ENCODE data around the gene CHST3. TPM values are rescaled to one million over a fixed set of nuclear protein-coding genes. Genes with fewer than 3 reads are reported as not detected.
"Not testable (repeated sequence)": the region's sequence is repeated elsewhere in the genome, so short reads cannot be mapped to it uniquely, and the experiment has no call there.

CHST3 gene
- total RNA-seq, 2 experiments from 2014 or later, result not detected

DNA sequence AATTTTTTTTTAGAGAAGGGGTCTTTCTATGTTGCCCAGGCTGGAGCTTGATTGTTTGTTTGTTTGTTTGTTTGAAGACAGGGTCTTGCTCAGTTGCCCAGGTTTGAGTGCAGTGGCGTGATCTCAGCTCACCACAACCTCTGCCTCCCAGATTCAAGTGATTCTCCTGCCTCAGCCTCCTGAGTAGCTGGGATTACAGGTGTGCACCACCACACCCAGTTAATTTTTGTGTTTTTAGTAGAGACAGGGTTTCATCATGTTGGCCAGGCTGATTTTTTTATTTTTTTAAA, 13.4 kb downstream of the CHST3 start:
- H3K4me1 Mint-ChIP-seq (ENCODE audit: low read depth); POLR2A ChIA-PET; ATAC-seq; H3K4me3 Mint-ChIP-seq; H3K9me3 Mint-ChIP-seq (ENCODE audit: insufficient read depth); H3K27me3 Mint-ChIP-seq (ENCODE audit: low read depth); H3K36me3 Mint-ChIP-seq (ENCODE audit: low read depth); DNase-seq; H3K27ac Mint-ChIP-seq: not testable (repeated sequence)
- CTCF ChIA-PET, result interaction anchor here (1.2 kb wide), 1 partner anchor 19 kb away, joined by 4 read pairs; no protein-coding TSS in a partner anchor

- Mint-ChIP-seq H3K4me1 (ENCODE audit: low read depth) (peaks cover 6% of the 10 kb centered on the region), H3K9me3 (ENCODE audit: insufficient read depth) (no peaks in the 10 kb centered on the region), H3K27ac (no peak overlapping the region), H3K36me3 (ENCODE audit: low read depth) (no peaks in the 10 kb centered on the region), H3K4me3 (no peak overlapping the region), H3K27me3 (ENCODE audit: low read depth) (no peaks in the 10 kb centered on the region)
- DNase-seq (no peak), ATAC-seq (no peak)
- ChIA-PET CTCF (interaction anchor here (1.2 kb wide), 1 partner anchor 18 kb away, joined by 4 read pairs; no protein-coding TSS in a partner anchor), POLR2A (no interaction called here)
Measured at GRCh38 chr10:71978476-71978875, 14.3 kb downstream of the CHST3 start.

DNA sequence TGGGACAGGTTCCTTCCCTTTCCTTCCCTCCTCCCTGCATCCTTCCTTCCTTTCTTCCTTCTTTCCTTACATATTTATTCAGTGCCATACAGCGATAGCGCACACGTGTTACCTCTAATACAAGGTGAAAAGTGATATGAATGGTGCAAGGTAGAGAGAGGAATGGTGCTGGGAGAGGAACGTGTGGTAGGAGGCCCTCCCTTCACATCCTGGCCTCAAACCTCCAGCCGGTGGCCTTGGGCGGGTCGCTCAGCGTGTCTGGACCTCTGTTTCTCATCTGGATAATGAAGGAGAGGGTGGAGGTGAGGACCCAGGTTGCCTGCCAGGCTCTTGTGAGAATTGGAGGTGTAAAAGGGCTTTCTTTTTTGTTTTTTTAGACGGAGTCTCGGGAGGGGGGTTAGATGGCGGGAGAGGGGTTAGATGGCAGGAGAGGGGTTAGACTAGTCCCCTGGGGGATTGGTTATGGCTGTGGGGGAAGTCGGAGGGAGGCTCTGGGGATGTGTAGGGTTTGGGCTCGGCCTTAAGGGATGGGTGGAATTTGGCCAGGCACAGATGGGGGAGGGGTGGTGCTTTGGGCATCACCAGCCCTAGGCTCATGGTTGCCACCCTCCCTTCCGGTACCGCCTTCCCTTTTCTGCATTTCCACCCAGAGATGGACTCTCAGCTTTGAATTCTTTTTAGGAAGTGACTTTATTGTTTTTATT, 14.9 kb downstream of the CHST3 start:
- ChIA-PET POLR2A (no interaction called here), CTCF (interaction anchor here (1.2 kb wide), 1 partner anchor 17 kb away, joined by 4 read pairs; no protein-coding TSS in a partner anchor)
- DNase-seq (no peak), ATAC-seq (no peak)
- Mint-ChIP-seq H3K27ac (no peak overlapping the region), H3K4me1 (ENCODE audit: low read depth) (peaks cover 2% of the 10 kb centered on the region), H3K4me3 (no peak overlapping the region), H3K27me3 (ENCODE audit: low read depth) (no peaks in the 10 kb centered on the region), H3K9me3 (ENCODE audit: insufficient read depth) (no peaks in the 10 kb centered on the region), H3K36me3 (ENCODE audit: low read depth) (no peaks in the 10 kb centered on the region)

DNA sequence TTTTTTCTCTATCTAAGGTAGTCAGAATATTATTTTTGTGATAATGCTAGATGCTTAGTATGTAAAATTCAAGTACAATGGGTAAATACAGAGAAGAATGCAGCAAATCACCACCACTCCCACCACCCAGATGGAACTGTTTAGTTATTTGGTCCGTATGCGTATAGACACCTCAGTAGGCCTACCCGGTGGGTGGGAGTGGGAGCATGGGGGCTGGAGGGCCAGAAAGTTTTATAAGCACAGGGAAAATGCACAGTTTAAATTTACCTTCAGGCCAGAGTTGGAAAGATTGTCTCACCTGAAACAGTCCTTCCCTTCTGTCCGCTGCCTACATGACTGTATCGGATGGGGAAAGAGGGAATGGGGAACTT, 15.5 kb downstream of the CHST3 start:
- Mint-ChIP-seq H3K4me1 (ENCODE audit: low read depth) (peaks cover under 1% of the 10 kb centered on the region), H3K27ac (no peak overlapping the region), H3K27me3 (ENCODE audit: low read depth) (no peaks in the 10 kb centered on the region), H3K4me3 (no peak overlapping the region), H3K36me3 (ENCODE audit: low read depth) (no peaks in the 10 kb centered on the region), H3K9me3 (ENCODE audit: insufficient read depth) (no peaks in the 10 kb centered on the region)
- no peak for ATAC-seq
- POLR2A ChIA-PET, result no interaction called here
- DNase-seq, result no peak
- CTCF ChIA-PET, result no interaction called here

- POLR2A ChIA-PET, result no interaction called here
- no peak for ATAC-seq
- H3K27me3 Mint-ChIP-seq (ENCODE audit: low read depth), result no peaks in the 10 kb centered on the region
- H3K4me3 Mint-ChIP-seq, result no peak overlapping the region
- no peak for DNase-seq
- no peak overlapping the region for H3K27ac Mint-ChIP-seq
- no peaks in the 10 kb centered on the region for H3K9me3 Mint-ChIP-seq (ENCODE audit: insufficient read depth)
- CTCF ChIA-PET, result no interaction called here
- peaks cover 6% of the 10 kb centered on the region for H3K4me1 Mint-ChIP-seq (ENCODE audit: low read depth)
- H3K36me3 Mint-ChIP-seq (ENCODE audit: low read depth), result no peaks in the 10 kb centered on the region
Measured at GRCh38 chr10:71980181-71981014, 16.2 kb downstream of the CHST3 start.

- DNase-seq (no peak), ATAC-seq (no peak)
- ChIA-PET CTCF (no interaction called here), POLR2A (no interaction called here)
- no peak overlapping the region for H3K4me3 Mint-ChIP-seq
- H3K36me3 Mint-ChIP-seq (ENCODE audit: low read depth), result no peaks in the 10 kb centered on the region
- H3K9me3 Mint-ChIP-seq (ENCODE audit: insufficient read depth), result no peaks in the 10 kb centered on the region
- H3K4me1 Mint-ChIP-seq (ENCODE audit: low read depth), result peaks cover 8% of the 10 kb centered on the region
- H3K27ac Mint-ChIP-seq, result no peak overlapping the region
- no peaks in the 10 kb centered on the region for H3K27me3 Mint-ChIP-seq (ENCODE audit: low read depth)
Measured at GRCh38 chr10:71981015-71981875, 17.1 kb downstream of the CHST3 start.

DNA sequence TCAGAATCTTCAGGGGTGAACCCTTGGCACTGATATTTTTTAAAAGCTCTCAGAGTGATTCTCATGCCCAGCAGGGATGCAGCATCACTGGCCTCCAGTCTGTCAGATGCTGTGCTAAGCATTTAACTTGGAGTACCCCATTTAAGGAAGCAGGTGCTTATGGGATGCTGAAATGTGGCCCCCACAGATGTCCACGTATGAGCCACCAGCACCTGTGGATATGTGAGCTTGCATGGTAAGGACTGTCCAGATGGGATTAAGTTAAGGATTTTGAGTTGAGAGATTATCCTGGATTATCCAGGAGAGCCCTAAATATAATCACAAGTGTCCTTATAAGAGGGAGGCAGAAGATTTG, 17.7 kb downstream of the CHST3 start:
- no peak for DNase-seq
- H3K9me3 Mint-ChIP-seq (ENCODE audit: insufficient read depth), result no peaks in the 10 kb centered on the region
- ChIA-PET CTCF (no interaction called here), POLR2A (no interaction called here)
- no peak overlapping the region for H3K27ac Mint-ChIP-seq
- ATAC-seq, result no peak
- H3K36me3 Mint-ChIP-seq (ENCODE audit: low read depth), result no peaks in the 10 kb centered on the region
- peaks cover 8% of the 10 kb centered on the region for H3K4me1 Mint-ChIP-seq (ENCODE audit: low read depth)
- no peak overlapping the region for H3K4me3 Mint-ChIP-seq
- no peaks in the 10 kb centered on the region for H3K27me3 Mint-ChIP-seq (ENCODE audit: low read depth)

DNA sequence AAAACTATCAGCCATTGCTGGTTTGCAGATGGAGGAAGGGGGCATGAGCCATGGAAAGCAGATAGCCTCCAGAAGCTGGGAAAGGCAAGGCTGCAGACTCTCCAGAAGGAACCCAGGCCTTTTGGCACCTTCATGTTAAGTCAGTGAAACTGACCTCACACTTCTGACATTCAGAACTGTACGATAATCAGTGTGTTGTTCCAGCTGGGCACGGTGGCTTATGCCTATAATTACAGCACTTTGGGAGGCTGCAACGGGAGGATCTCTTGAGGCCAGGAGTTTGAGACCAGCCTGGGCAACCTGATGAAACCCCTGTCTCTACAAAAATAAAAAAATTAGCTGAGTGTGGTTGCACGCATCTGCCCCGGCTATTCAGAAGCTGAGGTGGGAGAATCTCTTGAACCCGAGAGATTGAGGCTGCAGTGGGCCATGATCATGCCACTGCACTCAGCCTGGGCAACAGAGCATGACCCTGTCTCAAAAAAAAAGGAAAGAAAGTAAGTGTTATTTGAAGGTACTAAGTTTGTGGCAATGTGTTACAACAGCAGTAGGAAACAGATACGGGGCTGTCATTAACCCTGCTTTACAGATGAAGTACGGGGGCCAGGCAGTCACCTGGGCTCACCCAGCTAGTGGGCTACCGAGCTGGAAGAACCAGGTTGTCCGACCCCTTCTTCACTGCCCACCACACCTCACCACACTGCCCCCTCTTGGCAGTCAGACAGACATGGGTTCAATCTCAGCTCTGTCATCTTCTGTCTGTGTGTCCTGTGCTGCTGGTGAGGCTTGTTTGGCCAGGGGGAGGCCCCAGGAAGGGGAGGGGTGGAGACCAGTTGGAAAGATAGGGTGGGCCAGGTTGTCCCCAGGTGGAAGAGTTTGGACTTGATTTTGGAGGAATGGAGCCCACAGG, 18.3 kb downstream of the CHST3 start:
- ChIA-PET CTCF (no interaction called here), POLR2A (no interaction called here)
- DNase-seq, result no peak
- no peaks in the 10 kb centered on the region for H3K27me3 Mint-ChIP-seq (ENCODE audit: low read depth)
- no peak for ATAC-seq
- H3K36me3 Mint-ChIP-seq (ENCODE audit: low read depth), result no peaks in the 10 kb centered on the region
- no peak overlapping the region for H3K27ac Mint-ChIP-seq
- peaks cover 8% of the 10 kb centered on the region for H3K4me1 Mint-ChIP-seq (ENCODE audit: low read depth)
- no peak overlapping the region for H3K4me3 Mint-ChIP-seq
- no peaks in the 10 kb centered on the region for H3K9me3 Mint-ChIP-seq (ENCODE audit: insufficient read depth)

DNA sequence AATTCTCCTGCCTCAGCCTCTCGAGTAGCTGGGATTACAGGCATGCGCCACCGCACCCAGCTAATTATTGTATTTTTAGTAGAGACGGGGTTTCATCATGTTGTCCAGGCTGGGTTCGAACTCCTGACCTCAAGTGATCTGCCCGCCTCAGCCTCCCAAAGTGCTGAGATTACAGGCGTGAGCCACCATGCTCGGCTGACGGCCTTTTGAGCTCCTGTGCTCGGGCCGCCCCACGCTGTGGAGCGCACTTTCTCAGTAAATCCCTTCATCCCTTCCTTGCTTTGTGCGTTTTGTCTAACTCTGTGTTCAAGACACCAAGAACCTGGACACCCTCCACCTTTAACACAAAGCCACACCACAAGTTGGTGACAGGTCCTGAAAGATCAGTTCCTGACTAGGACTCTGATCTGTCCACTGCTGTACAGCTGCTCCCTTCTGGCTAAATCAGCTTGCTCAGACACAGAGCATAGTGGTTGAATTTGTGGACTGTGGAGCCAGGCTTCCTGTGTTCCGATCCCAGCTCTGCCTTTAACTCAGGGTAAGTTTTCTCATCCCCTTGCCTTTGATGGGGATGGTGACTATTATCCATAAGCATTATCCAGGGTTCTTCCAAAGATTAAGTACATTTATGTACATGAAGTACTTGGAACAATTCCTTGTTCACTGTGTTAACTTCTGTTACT, 20.1 kb downstream of the CHST3 start:
- H3K9me3 Mint-ChIP-seq (ENCODE audit: insufficient read depth), result no peaks in the 10 kb centered on the region
- ATAC-seq (no peak), DNase-seq (no peak)
- H3K4me1 Mint-ChIP-seq (ENCODE audit: low read depth), result peaks cover 8% of the 10 kb centered on the region
- no peaks in the 10 kb centered on the region for H3K36me3 Mint-ChIP-seq (ENCODE audit: low read depth)
- no peak overlapping the region for H3K27ac Mint-ChIP-seq
- H3K27me3 Mint-ChIP-seq (ENCODE audit: low read depth), result peaks cover 2% of the 10 kb centered on the region
- CTCF ChIA-PET, result interaction anchor here (1.0 to 1.2 kb wide), 2 partner anchors 65 to 88 kb away, joined by 4 to 6 read pairs; no protein-coding TSS in a partner anchor
- POLR2A ChIA-PET, result no interaction called here
- H3K4me3 Mint-ChIP-seq, result no peak overlapping the region

- no peak for ATAC-seq
- peaks cover 3% of the 10 kb centered on the region for H3K27me3 Mint-ChIP-seq (ENCODE audit: low read depth)
- H3K9me3 Mint-ChIP-seq (ENCODE audit: insufficient read depth), result no peaks in the 10 kb centered on the region
- CTCF ChIA-PET, result interaction anchor here (1.0 to 1.2 kb wide), 2 partner anchors 64 to 88 kb away, joined by 4 to 6 read pairs; no protein-coding TSS in a partner anchor
- H3K4me1 Mint-ChIP-seq (ENCODE audit: low read depth), result peaks cover 8% of the 10 kb centered on the region
- no peak overlapping the region for H3K27ac Mint-ChIP-seq
- POLR2A ChIA-PET, result no interaction called here
- H3K36me3 Mint-ChIP-seq (ENCODE audit: low read depth), result no peaks in the 10 kb centered on the region
- no peak overlapping the region for H3K4me3 Mint-ChIP-seq
- no peak for DNase-seq
Measured at GRCh38 chr10:71984809-71985388, 20.7 kb downstream of the CHST3 start.

Data from activated CD8-positive, alpha-beta T cell treated with anti-CD3 and anti-CD28 coated beads, Interleukin-2, amount 10 ng/mL, durations not matched to agents 7 days and 5 days (primary cell).